Measurements from ENCODE around the gene SORCS2.

SORCS2 gene

DNA sequence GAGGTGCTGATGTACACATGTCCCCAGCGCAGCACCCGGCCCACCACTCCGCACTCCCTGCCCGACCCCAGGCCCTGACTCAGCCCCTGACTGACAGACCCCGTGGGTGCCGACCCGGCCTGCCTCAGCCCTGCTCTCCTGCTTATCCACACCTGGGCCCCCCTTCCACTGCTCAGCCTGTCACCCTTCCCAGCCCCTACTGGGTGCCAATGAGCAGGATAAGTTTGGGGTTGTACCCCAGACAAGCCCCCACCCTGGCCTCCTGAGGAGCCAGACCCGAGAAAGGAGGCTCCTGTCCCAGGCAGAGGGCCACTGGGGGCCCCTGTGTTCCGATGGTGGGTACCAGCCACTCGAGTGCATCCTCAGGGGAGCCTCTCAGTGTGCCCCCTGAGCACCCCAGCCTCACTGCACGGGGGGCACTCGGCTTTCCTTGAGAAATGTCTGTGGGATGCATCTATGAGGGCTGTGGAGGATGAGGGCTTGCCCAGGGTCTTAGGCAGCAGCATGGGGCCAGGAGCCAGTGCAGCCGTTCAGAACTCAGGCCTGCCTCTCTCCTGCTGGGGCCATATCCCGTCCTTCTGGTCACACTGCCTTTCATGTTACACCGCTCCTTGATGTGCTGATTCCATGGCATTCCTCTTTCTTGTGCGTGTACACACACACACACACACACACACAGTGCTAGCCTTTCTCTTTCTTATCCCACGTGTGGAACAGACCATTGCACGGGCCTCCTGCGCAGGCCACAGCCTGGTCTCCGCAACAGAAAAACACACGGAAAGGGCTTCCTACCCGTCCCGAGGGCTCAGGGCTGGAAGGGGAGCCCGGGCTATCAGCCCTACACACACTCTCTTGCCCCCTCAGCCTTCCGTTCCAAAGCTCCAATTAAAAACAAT is 462.5 kb downstream of the SORCS2 start:
- H3K9me3 ChIP-seq (ENCODE audit: low read length), result no peaks in the 10 kb centered on the region
- no peak overlapping the region for H3K4me3 ChIP-seq (ENCODE audit: low read depth, low read length, poor library complexity, severe bottlenecking)
- H3K4me2 ChIP-seq (ENCODE audit: low read length), result no peak overlapping the region
- H3F3A ChIP-seq (ENCODE audit: insufficient read depth, low read length), result no peaks in the 10 kb centered on the region
- no peaks in the 10 kb centered on the region for H3K4me1 ChIP-seq (ENCODE audit: insufficient read depth, low read length, severe bottlenecking)
- no peak overlapping the region for H3K9ac ChIP-seq (ENCODE audit: low read length)
- H3K9me2 ChIP-seq (ENCODE audit: low read depth, low read length), result no peaks in the 10 kb centered on the region
- H3K36me3 ChIP-seq (ENCODE audit: insufficient read depth, low read length), result no peaks in the 10 kb centered on the region
- H4K20me1 ChIP-seq (ENCODE audit: insufficient read depth, low read length), result no peaks in the 10 kb centered on the region
- no peaks in the 10 kb centered on the region for H3K79me2 ChIP-seq (ENCODE audit: insufficient read depth, low read length)
- H2AFZ ChIP-seq (ENCODE audit: low read length), result no peak overlapping the region
- TF ChIP-seq, protein P1, sequence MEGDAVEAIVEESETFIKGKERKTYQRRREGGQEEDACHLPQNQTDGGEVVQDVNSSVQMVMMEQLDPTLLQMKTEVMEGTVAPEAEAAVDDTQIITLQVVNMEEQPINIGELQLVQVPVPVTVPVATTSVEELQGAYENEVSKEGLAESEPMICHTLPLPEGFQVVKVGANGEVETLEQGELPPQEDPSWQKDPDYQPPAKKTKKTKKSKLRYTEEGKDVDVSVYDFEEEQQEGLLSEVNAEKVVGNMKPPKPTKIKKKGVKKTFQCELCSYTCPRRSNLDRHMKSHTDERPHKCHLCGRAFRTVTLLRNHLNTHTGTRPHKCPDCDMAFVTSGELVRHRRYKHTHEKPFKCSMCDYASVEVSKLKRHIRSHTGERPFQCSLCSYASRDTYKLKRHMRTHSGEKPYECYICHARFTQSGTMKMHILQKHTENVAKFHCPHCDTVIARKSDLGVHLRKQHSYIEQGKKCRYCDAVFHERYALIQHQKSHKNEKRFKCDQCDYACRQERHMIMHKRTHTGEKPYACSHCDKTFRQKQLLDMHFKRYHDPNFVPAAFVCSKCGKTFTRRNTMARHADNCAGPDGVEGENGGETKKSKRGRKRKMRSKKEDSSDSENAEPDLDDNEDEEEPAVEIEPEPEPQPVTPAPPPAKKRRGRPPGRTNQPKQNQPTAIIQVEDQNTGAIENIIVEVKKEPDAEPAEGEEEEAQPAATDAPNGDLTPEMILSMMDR (IDR thresholded peaks at IDR 0.05; ENCODE audit: low read length), result no peak
- no peak for TF ChIP-seq EZH2 (IDR thresholded peaks at IDR 0.05; ENCODE audit: borderline replicate concordance, low read length)
- no peak overlapping the region for H3K27ac ChIP-seq (ENCODE audit: low read depth, low read length, poor library complexity, severe bottlenecking)
- no peaks in the 10 kb centered on the region for H3K27me3 ChIP-seq (ENCODE audit: insufficient read depth, low read length)

DNA sequence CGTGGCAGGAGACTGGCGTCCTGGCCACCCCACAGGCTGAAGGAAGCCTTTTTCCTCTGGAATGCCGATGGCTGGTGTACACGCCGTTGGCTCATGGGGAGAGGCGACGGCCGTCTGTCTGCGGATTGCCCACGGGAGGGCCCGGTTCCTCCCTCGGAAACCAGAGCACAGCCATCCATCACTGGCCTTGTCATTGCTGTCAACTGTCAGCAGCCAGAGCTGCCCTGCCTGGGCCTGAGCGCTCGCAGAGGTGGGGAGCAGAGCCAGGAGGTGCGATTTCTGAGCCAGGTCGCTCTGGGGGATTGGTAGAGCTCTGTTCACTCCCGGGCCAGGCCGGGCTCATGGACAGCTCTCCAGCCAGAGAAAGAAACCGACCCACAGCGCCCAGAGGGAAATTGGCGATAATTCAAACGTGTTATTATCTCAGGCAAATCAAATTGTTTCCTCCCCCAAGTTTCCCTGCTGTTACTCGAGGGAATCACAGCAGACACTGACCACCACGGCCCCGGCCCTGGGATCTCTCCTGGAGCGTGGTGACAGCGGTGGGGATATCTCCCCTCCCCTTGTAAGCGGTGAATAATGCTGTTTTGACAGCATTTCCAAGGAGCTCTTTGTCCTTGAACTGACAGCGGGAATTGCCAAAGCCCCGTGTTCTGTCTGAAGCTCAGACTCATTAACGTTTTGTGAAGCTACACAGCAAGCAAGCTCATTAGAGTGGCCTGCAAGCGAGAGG is 463.3 kb downstream of the SORCS2 start:
- Histone ChIP-seq H3K4me2 (ENCODE audit: low read length) (no peak overlapping the region), H3K79me2 (ENCODE audit: insufficient read depth, low read length) (no peaks in the 10 kb centered on the region), H3F3A (ENCODE audit: insufficient read depth, low read length) (no peaks in the 10 kb centered on the region), H3K27me3 (ENCODE audit: insufficient read depth, low read length) (no peaks in the 10 kb centered on the region), H3K27ac (ENCODE audit: low read depth, low read length, poor library complexity, severe bottlenecking) (no peak overlapping the region), H3K4me3 (ENCODE audit: low read depth, low read length, poor library complexity, severe bottlenecking) (no peak overlapping the region), H4K20me1 (ENCODE audit: insufficient read depth, low read length) (no peaks in the 10 kb centered on the region), H3K9ac (ENCODE audit: low read length) (no peak overlapping the region), H2AFZ (ENCODE audit: low read length) (no peak overlapping the region), H3K9me3 (ENCODE audit: low read length) (no peaks in the 10 kb centered on the region), H3K4me1 (ENCODE audit: insufficient read depth, low read length, severe bottlenecking) (no peaks in the 10 kb centered on the region), H3K36me3 (ENCODE audit: insufficient read depth, low read length) (no peaks in the 10 kb centered on the region), H3K9me2 (ENCODE audit: low read depth, low read length) (no peaks in the 10 kb centered on the region)
- TF ChIP-seq, protein P1 (IDR thresholded peaks at IDR 0.05; ENCODE audit: low read length), result no peak
- TF ChIP-seq EZH2 (IDR thresholded peaks at IDR 0.05; ENCODE audit: borderline replicate concordance, low read length), result no peak

DNA sequence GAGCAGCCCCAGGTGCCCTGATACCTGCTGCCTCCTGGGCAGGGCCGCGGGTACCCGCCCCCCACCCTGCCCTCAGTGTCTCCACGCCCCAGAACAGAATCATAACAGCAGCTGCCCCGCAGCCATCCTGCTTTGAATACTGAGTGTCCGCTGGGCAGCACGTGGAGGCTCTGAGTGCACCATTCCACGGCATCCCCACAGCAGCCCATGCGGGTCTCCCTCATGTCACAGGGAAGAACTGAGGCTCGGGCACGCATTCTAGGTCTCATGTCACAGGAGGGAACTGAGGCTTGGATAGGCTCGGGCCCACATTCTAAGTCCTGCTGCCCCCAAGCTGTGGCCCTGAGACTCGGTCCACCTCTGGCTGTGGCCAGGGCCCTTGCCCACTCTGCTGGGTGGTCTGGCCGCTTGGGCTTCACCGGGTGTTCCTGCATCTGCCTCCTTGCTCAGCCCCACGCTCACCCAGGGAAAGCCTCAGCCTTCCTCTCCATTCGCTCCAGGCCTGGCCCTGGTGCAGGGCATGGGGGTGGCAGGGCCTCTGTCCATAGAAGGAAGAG is 464.0 kb downstream of the SORCS2 start:
- Histone ChIP-seq H3K4me2 (ENCODE audit: low read length) (no peak overlapping the region), H3F3A (ENCODE audit: insufficient read depth, low read length) (no peaks in the 10 kb centered on the region)

More for the DNA sequence above, 464.0 kb downstream of the SORCS2 start:
- no peak overlapping the region for H3K9ac ChIP-seq (ENCODE audit: low read length)
- no peaks in the 10 kb centered on the region for H3K79me2 ChIP-seq (ENCODE audit: insufficient read depth, low read length)
- H3K27me3 ChIP-seq (ENCODE audit: insufficient read depth, low read length), result no peaks in the 10 kb centered on the region
- H3K4me3 ChIP-seq (ENCODE audit: low read depth, low read length, poor library complexity, severe bottlenecking), result no peak overlapping the region
- no peak overlapping the region for H2AFZ ChIP-seq (ENCODE audit: low read length)
- H3K9me3 ChIP-seq (ENCODE audit: low read length), result no peaks in the 10 kb centered on the region
- no peaks in the 10 kb centered on the region for H3K9me2 ChIP-seq (ENCODE audit: low read depth, low read length)
- no peak for TF ChIP-seq EZH2 (IDR thresholded peaks at IDR 0.05; ENCODE audit: borderline replicate concordance, low read length)
- TF ChIP-seq, protein P1 (IDR thresholded peaks at IDR 0.05; ENCODE audit: low read length), result no peak
- no peaks in the 10 kb centered on the region for H4K20me1 ChIP-seq (ENCODE audit: insufficient read depth, low read length)
- H3K4me1 ChIP-seq (ENCODE audit: insufficient read depth, low read length, severe bottlenecking), result no peaks in the 10 kb centered on the region
- no peak overlapping the region for H3K27ac ChIP-seq (ENCODE audit: low read depth, low read length, poor library complexity, severe bottlenecking)
- H3K36me3 ChIP-seq (ENCODE audit: insufficient read depth, low read length), result no peaks in the 10 kb centered on the region

All from OCI-LY1 (cell line).